DND-41 (cell line): ENCODE measurements around the gene CAPN2.

Source experiments
- ATAC-seq: fragments of 200-7000 bp; cut with Tn5 transposase; 3 replicates; pipeline ENCODE4 v1.9.1; 2021; ENCODE audit warnings: low read depth; ENCODE audit not compliant: insufficient read depth
- DNase-seq: peaks from one replicate; pipeline ENCODE4 v3.0.0-alpha.2; 2020
- H2AFZ ChIP-seq: 2 replicates; pipeline ENCODE4 v1.6.0; 2012; ENCODE audit warnings: low read depth, low read length
- H3K27ac ChIP-seq: 2 replicates; pipeline ENCODE4 v1.5.1; 2012; ENCODE audit warnings: low read length, inconsistent platforms
- H3K27me3 ChIP-seq: fragments of 200-600 bp; sonication (generic); 2 replicates; pipeline ENCODE4 v1.6.0; 2012; ENCODE audit warnings: low read length, mild to moderate bottlenecking, inconsistent platforms; ENCODE audit not compliant: insufficient read depth, poor library complexity
- H3K36me3 ChIP-seq: 2 replicates; pipeline ENCODE4 v1.5.1; 2012; ENCODE audit warnings: low read length, inconsistent platforms; ENCODE audit not compliant: insufficient read depth
- H3K4me1 ChIP-seq: 2 replicates; pipeline ENCODE4 v1.5.1; 2012; ENCODE audit warnings: mild to moderate bottlenecking, low read length; ENCODE audit not compliant: insufficient read depth
- H3K4me2 ChIP-seq: 2 replicates; pipeline ENCODE4 v1.6.0; 2012; ENCODE audit warnings: mild to moderate bottlenecking, moderate library complexity, low read length, inconsistent platforms; ENCODE audit not compliant: insufficient read depth
- H3K4me3 ChIP-seq, 2 experiments: fragments of 200-600 bp in 1 of 2; shearing (Covaris generic) in 1 of 2; 2 replicates each; pipeline ENCODE4 v1.5.1; 2012 to 2016; ENCODE audit warnings: inconsistent platforms in 2 of 2, low read length in 2 of 2, mild to moderate bottlenecking in 2 of 2, low read depth in 1 of 2, moderate library complexity in 1 of 2
- H3K79me2 ChIP-seq: 2 replicates; pipeline ENCODE4 v1.6.0; 2012; ENCODE audit warnings: low read length, inconsistent platforms; ENCODE audit not compliant: insufficient read depth
- H3K9ac ChIP-seq: 2 replicates; pipeline ENCODE4 v1.6.0; 2012; ENCODE audit warnings: low read depth, mild to moderate bottlenecking, inconsistent platforms, low read length, moderate library complexity
- H3K9me3 ChIP-seq: 2 replicates; pipeline ENCODE4 v1.5.1; 2012; ENCODE audit warnings: low read length, moderate library complexity, mild to moderate bottlenecking, inconsistent platforms; ENCODE audit not compliant: insufficient read depth, severe bottlenecking
- H4K20me1 ChIP-seq: 2 replicates; pipeline ENCODE4 v1.6.0; 2012; ENCODE audit warnings: low read length; ENCODE audit not compliant: insufficient read depth
- CTCF ChIP-seq: IDR thresholded peaks from 2 replicates; pipeline ENCODE4 v1.5.1; 2012; ENCODE audit warnings: borderline replicate concordance, low read length, moderate library complexity, mild to moderate bottlenecking; ENCODE audit not compliant: poor library complexity, severe bottlenecking; ENCODE audit errors: extremely low read depth
- EZH2 ChIP-seq: IDR thresholded peaks from 3 replicates; pipeline ENCODE4 v1.6.1; 2012; ENCODE audit warnings: borderline replicate concordance, low read depth, mild to moderate bottlenecking, moderate library complexity, low read length, inconsistent platforms; ENCODE audit not compliant: severe bottlenecking

Gene CAPN2

GRCh38 chr1:223824287-223824686 is 111.9 kb downstream of the CAPN2 start:
- Histone ChIP-seq H3K79me2 (peaks cover 82% of the 10 kb centered on the region), H3K27ac (no peak overlapping the region), H3K9ac (no peak overlapping the region), H3K9me3 (no peaks in the 10 kb centered on the region), H2AFZ (no peak overlapping the region), H3K4me3 (no peak overlapping the region), H3K27me3 (no peaks in the 10 kb centered on the region), H3K4me2 (no peak overlapping the region), H3K36me3 (peaks cover 13% of the 10 kb centered on the region; the same call in 1 of the 2 replicates), H4K20me1 (peaks cover 39% of the 10 kb centered on the region; the same call in 1 of the 2 replicates), H3K4me1 (peaks cover 7% of the 10 kb centered on the region; the same call in 1 of the 2 replicates)
- TF ChIP-seq EZH2 (no peak), CTCF (no peak)
- ATAC-seq (no peak), DNase-seq (no peak)

DNA sequence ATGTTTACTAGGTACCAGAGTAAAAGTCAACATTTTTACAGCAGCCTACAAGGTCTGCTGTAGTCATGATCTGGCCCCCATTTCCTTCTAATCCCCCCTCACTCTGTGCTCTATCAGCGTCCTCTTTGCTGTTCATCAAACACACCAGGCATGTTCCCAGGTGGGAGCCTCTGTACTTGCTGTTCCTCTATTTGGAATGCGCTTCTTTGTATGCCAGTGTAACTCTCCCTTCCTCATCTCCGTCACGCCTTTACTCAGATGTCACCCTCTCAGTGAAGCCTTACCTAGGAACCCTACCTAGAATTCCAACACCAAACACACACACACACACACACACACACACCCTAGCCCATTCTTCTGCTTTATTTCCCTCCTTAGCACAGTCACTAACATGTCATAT is 112.4 kb downstream of the CAPN2 start:
- H3K79me2 ChIP-seq, result peaks cover 87% of the 10 kb centered on the region
- peaks cover 7% of the 10 kb centered on the region; the same call in 1 of the 2 replicates for H3K4me1 ChIP-seq
- peak; percentile 37; the same call in 1 of the 3 replicates for ATAC-seq

More for the DNA sequence above, 112.4 kb downstream of the CAPN2 start:
- no peak for DNase-seq
- Histone ChIP-seq H4K20me1 (peaks cover 39% of the 10 kb centered on the region; the same call in 1 of the 2 replicates), H2AFZ (no peak overlapping the region), H3K36me3 (peaks cover 10% of the 10 kb centered on the region; the same call in 1 of the 2 replicates), H3K27ac (no peak overlapping the region), H3K27me3 (no peaks in the 10 kb centered on the region), H3K9me3 (no peaks in the 10 kb centered on the region), H3K4me3 (no peak overlapping the region), H3K9ac (no peak overlapping the region), H3K4me2 (no peak overlapping the region)
- TF ChIP-seq EZH2, result no peak
- no peak for TF ChIP-seq CTCF
